OCI-M2 (cell line): ENCODE results near the gene ARHGAP18.
"Not testable (repeated sequence)": the region's sequence is repeated elsewhere in the genome, so short reads cannot be mapped to it uniquely, and the experiment has no call there.

ENCODE experiments used
- DNase-seq: peaks from one replicate; lab custom pipeline; 2025; ENCODE audit not compliant: unreplicated experiment; lab: John Stamatoyannopoulos, UW

Gene ARHGAP18

DNA sequence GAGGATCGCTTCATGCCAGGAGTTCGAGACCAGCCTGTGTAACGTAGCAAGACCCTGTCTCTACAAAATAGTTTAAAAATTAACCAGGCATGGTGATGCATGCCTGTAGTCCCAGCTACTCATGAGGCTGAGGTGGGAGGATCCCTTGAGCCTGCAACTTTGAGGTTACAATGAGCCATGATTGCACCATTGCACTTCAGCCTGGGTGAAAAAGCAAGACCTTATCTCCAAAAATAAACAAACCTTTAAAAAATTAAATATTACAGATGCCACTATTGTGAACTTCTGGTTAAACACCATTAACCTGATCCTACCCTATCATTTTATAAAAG, 116.8 kb downstream of the ARHGAP18 start:
- no peak for DNase-seq

DNA sequence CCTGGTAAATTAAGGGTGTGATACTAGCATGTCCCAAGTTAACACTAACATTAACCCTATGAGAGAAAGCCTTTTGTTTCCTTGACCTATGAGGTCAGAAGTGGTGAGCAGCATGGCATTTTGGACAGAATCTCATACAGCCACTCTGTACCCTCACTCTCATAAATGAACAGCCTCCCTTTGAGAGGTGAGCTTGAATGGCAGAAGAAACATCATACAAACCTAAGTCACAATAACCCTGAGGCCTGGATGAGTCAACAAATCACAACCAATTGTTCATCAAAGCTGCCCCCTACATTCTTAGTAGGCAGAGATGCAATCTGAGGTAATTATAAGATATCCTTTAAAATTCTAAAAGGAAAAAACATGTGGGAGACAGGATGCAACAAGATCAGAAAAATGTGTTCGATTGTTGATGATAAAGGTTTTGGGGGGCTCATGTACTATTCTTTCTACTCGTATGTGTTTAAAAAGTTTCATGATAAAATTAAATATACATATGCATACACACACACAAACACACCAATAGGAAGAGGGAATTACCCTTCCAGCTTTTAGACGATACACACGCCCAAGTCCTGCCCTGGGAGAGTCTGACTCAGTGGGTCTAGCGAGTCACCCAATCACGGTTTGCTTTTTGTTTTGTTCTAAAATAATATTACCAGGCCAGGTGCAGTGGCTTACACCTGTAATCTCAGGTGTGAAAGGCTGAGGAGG, 117.3 kb downstream of the ARHGAP18 start:
- no peak for DNase-seq

DNA sequence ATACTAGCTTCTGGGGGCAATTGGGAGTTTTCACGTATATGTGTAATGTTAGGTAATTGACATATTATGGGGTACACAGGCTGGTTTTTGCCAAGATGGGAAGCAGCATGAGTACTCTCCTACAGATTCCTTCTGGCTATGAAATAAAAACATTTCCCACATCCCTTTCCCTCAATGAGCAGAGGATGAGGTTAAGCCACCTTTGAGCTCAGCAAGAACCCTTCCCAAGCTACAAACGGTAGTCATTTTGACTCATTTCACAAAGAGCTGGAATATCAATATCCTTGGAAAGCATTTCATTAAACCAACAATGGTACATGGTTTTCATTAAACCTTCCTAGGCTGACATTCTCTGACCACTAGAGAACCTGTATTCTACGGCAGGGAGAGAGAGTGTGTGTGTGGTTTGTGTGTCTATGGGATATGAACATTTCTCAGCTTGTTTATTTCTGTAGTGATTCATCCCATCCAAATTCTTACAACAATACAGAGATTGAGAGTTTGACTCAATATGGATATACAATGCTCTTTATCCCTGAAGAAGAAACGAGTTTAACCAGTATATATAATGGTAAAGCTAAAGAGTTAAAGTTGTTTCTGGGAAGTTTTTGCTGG, 119.5 kb downstream of the ARHGAP18 start:
- DNase-seq: no peak

GRCh38 chr6:129586815-129587214, 123.2 kb downstream of the ARHGAP18 start:
- DNase-seq: no peak

GRCh38 chr6:129583866-129584265, 126.1 kb downstream of the ARHGAP18 start:
- DNase-seq: no peak

GRCh38 chr6:129578315-129578714, 131.7 kb downstream of the ARHGAP18 start:
- no peak for DNase-seq

DNA sequence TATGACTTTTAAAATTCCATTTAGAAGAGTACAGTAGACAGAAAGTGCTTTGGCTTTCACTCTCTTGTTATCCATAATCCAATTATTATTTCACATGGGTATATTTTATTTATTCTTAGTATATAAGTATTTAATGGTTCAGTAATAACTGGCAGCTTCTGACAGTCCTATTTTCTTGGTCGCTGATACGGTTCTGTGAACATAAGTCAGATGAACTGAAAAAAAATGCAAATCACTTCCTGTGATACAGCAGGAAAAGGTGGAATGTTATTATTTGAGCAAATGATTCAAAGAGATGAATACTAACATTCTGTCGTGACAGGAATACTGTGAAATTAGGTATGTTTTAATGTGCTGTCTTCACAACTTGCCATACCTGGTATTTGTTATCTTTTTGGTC, 132.3 kb downstream of the ARHGAP18 start:
- DNase-seq: no peak

- DNase-seq: no peak
Observed at GRCh38 chr6:129576456-129576855, 133.5 kb downstream of the ARHGAP18 start.

- DNase-seq: no peak
Observed at GRCh38 chr6:129575378-129576118, 134.4 kb downstream of the ARHGAP18 start.

GRCh38 chr6:129574605-129575004, 135.4 kb downstream of the ARHGAP18 start:
- not testable (repeated sequence) for DNase-seq

- not testable (repeated sequence) for DNase-seq
Observed at GRCh38 chr6:129570929-129571328, 139.0 kb downstream of the ARHGAP18 start.

GRCh38 chr6:129568015-129568414, 142.0 kb downstream of the ARHGAP18 start:
- DNase-seq: no peak

- DNase-seq: no peak
Observed at GRCh38 chr6:129567374-129567773, 142.6 kb downstream of the ARHGAP18 start.

GRCh38 chr6:129565811-129566210, 144.2 kb downstream of the ARHGAP18 start:
- DNase-seq: no peak

DNA sequence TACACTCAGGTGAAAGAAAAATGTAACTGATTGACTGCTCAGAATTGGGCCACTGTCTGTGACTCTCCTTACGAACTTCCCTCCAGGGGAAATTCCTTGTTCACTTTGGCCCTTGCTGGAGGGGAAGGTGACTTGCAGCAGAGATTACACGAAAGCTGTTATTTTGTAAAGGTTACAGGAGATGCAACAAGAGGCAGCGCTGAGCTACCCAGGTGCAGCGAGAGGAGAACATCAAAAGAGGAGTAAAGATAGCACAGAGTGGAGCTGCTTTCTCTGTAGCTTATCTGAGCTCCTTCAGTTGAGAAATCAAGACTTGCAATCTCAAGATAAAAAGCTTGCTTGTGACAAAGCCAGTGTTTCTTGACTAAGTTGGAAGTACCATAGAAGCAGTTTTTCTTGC, 144.6 kb downstream of the ARHGAP18 start:
- DNase-seq: no peak

DNA sequence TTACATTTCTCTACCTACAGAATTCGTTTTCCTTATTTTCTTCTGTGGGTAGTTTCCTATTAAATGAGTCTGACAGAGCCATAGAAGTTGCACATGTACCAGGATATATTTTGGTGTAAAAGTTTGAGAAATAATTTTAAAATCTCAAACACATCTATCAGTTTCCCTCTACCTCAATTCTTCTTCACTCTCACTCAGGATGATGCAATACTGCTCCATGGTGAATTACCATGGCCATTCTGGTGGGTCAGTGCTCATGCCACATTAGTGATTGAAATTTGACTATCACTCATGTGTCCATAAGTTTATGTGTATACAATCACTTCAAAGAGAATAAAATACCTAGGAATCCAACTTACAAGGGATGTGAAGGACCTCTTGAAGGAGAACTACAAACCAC, 151.7 kb downstream of the ARHGAP18 start:
- no peak for DNase-seq

- no peak for DNase-seq
Observed at GRCh38 chr6:129555206-129555832, 154.7 kb downstream of the ARHGAP18 start.

GRCh38 chr6:129552413-129552812, 157.6 kb downstream of the ARHGAP18 start:
- DNase-seq: no peak

GRCh38 chr6:129551486-129551885, 158.5 kb downstream of the ARHGAP18 start:
- no peak for DNase-seq

DNA sequence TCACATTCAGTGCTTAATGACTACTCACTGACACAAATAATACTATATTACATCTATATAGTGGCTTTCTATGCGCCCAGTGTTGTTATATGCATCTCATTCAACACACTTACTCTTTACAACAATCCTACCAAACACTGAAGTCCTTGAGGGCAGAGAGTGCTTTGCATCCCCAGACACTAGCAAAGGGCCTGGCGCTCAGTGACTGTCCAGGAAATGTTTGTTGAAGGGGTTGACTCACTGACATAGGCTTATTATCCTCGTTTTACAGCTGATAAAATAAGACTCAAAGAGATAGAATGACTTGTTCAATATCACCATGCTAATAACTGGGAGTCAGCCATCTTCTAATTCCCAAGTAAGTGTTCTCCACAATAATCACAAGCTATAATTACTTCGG, 163.3 kb downstream of the ARHGAP18 start:
- no peak for DNase-seq

DNA sequence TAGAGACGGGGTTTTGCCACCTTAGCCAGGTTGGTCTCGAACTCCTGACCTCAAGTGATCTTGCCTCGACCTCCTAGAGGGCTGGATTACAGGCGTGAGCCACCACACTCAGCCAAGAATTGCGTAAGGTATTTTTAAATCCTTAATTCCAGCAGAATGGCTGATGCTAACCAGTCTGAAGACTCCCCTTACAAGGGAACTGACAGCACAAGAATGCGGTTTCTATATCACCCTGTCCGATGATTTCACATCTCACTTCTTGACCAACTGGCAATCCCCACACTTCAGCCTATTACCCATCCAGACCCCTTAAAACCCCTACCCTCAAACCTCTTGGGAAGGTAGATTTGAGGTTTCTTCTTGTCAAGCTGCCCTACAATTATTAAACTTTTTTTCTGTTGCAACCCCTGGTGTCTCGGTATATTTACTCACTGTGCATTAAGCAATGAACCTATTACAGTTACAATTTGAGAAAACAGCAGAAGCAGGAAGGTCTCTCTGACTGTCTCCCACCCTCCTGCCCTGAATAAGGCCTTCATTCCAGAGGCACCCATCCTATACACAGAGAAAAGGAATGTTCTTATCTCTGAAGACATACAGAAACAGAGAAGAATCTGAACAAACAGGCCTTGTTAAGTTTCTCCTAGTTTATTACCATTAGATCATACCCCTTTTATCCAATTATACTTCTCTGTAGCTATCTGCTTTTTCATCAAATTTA, 164.9 kb downstream of the ARHGAP18 start:
- DNase-seq: no peak
